GM19467 (cell line): ENCODE data around the gene FAM210A.
"Not testable (repeated sequence)": the region's sequence is repeated elsewhere in the genome, so short reads cannot be mapped to it uniquely, and the experiment has no call there.

Source experiments
- ATAC-seq: cut with Tn5 transposase; IDR thresholded peaks from one replicate; pipeline ENCODE4 v1.9.1; 2021; ENCODE audit warnings: mild to moderate bottlenecking, moderate library complexity; ENCODE audit not compliant: unreplicated experiment

The FAM210A gene, protein sequence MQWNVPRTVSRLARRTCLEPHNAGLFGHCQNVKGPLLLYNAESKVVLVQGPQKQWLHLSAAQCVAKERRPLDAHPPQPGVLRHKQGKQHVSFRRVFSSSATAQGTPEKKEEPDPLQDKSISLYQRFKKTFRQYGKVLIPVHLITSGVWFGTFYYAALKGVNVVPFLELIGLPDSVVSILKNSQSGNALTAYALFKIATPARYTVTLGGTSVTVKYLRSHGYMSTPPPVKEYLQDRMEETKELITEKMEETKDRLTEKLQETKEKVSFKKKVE

GRCh38 chr18:13726232-13726971 is at the start of gene FAM210A, which contains the start of gene RNMT:
Gene FAM210A, minus strand, starts transcription at chr18:13726558. Its CDS starts 44,481 bp downstream, at chr18:13682077.
Gene RNMT, plus strand, starts transcription at chr18:13726673. Its CDS starts 4,845 bp downstream, at chr18:13731518.
- peak; percentile 95 for ATAC-seq

DNA sequence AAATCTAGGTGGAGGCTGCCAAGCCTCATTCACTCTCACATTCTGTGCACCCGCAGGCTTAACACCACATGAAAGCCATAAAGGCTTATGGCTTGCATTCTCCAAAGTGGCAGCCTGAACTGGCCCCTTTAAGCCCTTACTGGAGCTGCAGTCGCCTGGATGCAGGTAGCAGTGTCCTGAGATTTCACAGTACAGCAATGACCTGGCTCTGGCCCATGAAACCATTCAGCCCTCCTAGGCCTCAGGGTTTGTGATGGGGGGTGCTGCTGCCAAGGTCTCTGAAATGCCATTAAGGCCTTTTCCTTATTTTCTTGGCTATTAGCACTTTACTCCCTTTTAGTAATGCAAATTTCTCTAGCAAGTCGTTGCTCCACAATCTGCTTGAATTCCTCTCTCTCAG is 48.7 kb upstream of the FAM210A start:
- no peak for ATAC-seq

DNA sequence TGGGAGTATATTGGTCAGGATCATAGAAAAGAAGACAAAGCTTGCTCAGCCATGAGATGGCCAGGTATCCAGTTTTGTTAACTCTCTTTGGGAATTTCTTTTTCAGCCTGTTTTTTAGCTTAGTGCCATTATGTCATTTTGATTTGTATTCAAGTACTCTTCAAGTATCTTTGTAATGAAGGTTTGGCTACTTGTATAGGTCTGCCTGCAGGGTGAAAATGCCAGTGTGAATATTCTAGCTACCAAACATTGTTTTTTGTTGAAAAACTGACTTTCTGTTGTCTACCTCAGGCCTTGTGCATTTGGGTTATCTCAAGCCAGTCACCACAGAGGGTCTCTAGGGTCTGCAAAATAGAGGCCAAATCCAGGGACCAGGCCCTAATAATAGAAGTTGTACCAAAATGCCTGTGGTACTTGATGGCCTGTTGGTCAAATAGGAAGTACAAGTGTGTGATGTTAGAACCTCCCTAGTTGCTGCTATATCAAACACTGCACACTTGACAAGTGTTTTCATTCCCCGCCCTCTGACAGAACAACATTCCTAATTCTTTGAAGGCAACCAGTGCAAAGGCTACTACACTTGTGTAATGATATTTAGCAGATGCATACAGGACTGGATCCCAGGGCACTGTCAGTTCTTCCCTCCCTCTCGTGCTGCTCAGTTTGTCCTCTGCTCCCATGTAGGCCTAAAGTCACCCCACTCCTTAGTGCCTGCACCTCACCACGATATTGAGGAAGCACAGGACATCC is 36.5 kb upstream of the FAM210A start:
- ATAC-seq, result no peak

DNA sequence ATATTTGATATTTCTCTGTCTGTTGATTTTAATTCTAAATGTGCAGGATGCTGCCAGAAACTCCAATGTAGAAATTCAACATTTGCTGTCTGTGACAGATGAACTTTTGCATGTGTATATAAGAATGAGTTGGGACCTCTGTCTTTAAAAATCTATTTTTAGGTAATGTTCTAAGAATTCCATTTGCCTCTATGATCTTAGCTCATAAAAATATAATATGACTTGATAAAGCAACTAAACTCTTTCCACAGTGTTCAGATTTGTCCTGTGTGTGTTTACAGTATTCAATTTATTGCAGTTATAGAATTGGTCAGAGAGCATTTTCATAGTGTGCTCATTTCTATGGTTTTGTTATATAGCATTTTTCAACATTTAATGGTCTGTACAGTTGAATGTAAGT is 33.7 kb upstream of the FAM210A start:
- no peak for ATAC-seq

GRCh38 chr18:13758622-13759021 is 32.3 kb upstream of the FAM210A start:
- no peak for ATAC-seq

GRCh38 chr18:13756671-13757070 is 30.3 kb upstream of the FAM210A start:
- no peak for ATAC-seq

DNA sequence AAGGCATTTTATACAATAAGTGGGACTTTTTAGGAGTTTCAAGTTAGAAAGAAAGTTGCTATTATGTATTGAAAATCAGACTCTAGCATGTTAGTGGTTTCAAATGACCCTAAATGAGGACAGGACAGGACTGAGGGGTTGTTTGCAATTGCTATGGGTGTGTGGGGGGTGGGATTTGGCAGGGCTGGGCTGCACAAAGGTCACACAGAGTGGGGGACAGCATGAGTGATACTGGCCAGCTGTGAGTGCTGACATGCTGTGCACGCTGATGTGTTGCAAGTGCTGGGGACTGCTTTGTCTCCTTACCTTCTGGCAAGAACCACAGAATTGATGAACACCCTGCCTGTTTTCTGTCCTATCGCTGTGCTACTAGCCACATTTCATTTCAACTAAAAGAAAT is 29.9 kb upstream of the FAM210A start:
- ATAC-seq, result no peak

GRCh38 chr18:13751599-13751998 is 25.2 kb upstream of the FAM210A start:
- not testable (repeated sequence) for ATAC-seq

DNA sequence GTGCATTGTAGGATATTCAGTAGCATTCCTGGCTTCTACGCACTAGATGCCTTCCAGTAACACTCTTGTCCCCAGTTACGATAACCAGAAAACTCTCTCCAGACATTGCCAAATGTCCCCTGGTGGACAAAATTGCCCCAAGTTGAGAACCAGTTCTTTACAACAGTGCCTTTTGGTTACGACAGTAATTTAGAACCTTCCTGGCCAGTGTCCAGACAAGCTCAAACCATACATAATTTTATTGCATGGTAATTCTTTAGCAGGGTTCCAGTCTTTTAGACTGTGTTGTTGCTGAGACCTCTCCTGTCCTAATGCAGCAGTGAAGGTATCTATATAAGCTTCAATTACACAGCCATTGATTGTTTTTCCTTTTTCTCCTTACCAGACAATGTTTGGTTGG is 20.3 kb upstream of the FAM210A start:
- ATAC-seq, result no peak

DNA sequence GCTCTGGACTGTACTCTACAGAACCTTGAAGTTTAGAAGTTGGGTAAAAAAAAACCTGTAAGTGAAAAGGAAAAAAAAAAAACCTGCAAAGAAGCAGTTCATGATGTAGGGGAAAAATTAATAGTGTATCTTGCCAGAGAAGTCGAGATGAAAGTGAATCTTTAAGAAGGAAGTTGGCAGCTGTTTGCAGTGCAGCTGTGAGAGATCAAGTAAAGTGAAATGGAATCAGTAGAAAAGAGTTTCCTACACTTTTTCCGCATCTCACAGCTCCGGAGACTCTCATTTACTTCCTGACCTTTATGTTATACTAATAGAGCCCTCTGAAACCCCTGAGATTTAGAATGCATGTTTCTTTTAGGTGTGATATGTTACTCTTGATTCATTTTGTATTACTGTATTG is 19.3 kb upstream of the FAM210A start:
- no peak for ATAC-seq

DNA sequence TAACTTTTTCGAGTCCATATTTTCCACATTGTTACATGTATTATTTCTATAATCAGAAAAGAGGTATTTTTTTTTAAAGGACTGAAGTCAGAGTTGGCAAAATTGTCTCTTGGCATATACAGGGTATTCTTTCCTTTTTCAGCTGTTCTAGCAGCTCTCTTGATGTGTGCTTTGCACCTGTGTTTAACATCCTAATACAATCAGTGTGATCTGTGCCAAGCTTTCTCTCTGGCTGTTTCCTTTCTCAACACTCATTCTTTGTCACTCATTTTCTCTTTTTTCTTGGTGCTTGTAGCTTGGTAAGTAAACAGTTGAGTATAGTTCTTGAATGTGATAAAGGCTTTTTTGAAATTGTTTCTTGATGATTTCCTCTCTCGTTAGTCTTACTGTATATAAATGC is 9.3 kb upstream of the FAM210A start:
- no peak for ATAC-seq

GRCh38 chr18:13730481-13730880 is 4.1 kb upstream of the FAM210A start:
- ATAC-seq, result no peak

GRCh38 chr18:13726972-13727331 is 594 bp upstream of the FAM210A start:
- no peak for ATAC-seq

DNA sequence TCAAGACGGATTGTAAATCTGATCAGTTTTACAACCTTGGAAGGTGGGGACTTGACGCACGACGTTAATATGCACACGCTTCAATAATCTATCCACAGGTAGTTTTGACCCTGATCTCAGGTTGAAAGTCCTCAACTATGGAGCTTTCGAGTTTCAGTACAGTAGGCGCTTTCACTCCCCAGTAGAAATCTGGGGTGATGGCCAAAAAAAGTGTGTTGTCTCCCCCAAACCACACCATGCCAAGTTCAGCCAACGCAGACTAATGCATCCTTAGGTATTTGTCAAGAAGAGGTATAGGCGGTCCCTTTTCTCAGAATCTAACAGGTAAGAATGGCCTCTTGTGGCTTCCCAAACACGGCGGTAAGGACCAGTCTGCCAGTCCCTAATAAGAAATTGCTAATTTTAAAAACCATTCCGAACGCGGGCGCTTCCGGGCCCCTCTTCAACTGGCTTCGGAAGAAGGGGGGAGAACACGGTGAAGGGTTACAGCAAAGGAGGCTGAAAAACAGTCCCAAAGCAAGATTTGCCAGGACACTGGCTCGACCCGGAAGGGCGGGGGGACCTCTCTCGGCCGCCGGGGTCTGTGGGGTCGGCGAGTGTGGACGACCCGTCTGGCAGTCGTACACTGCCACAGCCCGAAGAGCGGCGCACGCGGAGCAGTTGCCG is 659 bp downstream of the FAM210A start:
- ATAC-seq, result peak; percentile 4

DNA sequence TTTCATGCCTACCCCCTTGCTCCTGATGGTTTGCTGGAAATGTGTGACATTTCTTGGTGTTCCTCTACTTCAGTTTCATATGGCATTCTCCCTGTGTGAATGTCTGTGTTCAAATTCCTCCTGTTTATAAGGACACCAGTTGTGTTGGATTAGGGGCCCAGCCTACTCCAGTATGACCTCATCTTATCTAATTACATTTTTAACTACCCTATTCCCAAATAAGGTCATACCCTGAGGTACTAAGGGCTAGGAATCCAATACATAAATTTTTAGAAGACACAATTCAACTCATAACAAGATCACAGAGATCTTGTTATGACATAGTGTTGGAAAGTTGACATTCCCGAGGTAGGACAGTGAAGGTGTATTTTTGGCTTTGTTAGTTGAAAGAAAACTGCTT is 5.5 kb downstream of the FAM210A start:
- ATAC-seq, result no peak

GRCh38 chr18:13720123-13720522 is 6.2 kb downstream of the FAM210A start:
- ATAC-seq, result no peak

GRCh38 chr18:13716916-13717315 is 9.4 kb downstream of the FAM210A start:
- ATAC-seq, result no peak

GRCh38 chr18:13715330-13715729 is 11.0 kb downstream of the FAM210A start:
- ATAC-seq, result no peak

- ATAC-seq, result no peak
Measured at GRCh38 chr18:13713455-13714055, 12.8 kb downstream of the FAM210A start.

DNA sequence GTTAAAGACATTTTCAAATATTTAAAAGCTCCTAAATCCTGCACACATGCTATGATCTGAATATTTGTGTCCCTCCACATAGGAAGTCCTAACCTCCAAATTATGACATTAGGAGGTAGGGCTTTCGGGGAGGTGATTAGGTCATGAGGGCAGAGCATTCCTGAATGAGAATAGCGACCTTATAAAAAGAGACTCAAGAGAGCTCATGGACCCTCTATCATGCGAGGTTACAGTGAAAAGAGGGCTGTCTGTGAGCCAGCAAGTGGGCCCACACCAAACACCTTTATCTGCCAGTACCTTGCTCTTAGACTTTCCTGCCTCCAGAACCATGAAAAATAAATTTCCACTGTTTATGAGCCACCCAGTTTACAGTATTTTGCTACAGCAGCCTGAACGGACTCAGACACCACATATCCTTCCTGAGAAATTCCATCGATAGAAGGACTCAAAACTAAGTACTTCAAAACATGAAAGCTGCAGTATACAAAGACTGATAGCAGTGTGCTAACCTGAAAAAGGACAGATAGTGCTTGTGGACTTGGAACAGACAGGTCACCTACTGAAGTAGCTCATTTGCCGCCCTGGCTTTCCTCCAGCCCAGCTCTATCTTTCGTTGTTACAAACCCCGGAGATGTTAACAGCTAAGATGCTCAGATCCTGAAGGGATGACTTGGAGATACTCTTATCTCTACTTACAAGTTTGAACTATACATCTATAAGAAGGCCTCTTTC is 13.8 kb downstream of the FAM210A start:
- no peak for ATAC-seq
